GF-D8 (cell line): ENCODE measurements around the gene CHRNB1.
A peak's percentile ranks its signal among the peaks of the same experiment; 100 is the strongest.

Source experiments
- DNase-seq: peaks from one replicate; lab custom pipeline; 2025; lab: John Stamatoyannopoulos, UW

CHRNB1 gene

DNA sequence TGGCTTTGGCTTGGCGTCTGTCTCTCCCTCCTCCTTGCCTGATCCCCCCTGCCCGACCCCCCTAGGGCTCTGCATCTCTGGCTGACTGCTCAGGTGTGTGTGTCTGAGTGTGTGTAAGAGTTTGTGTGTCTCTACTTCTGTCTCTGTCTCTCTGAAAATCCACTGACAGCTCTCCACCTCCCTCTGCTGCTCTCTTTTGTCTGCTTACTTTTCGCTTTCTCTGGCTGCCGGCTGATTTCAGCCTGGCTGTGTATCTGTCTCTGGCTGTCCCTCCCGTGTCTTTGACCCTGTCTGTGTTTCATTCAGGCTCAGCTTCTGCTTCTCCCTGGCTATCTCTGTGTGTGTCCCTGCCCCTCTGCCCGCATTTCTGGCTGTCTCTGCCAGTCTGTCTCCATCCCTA is 28.5 kb upstream of the CHRNB1 start:
- no peak for DNase-seq

DNA sequence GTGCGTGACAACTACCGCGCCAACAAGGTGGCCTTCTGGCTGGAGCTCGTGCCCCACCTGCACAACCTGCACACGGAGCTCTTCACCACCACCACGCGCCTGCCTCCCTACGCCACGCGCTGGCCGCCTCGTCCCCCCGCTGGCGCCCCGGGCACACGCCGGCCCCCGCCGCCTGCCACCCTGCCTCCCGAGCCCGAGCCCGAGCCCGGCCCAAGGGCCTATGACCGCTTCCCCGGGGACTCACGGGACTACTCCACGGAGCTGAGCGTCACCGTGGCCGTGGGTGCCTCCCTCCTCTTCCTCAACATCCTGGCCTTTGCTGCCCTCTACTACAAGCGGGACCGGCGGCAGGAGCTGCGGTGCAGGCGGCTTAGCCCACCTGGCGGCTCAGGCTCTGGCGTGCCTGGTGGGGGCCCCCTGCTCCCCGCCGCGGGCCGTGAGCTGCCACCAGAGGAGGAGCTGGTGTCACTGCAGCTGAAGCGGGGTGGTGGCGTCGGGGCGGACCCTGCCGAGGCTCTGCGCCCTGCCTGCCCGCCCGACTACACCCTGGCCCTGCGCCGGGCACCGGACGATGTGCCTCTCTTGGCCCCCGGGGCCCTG is 27.7 kb upstream of the CHRNB1 start:
- DNase-seq = no peak

DNA sequence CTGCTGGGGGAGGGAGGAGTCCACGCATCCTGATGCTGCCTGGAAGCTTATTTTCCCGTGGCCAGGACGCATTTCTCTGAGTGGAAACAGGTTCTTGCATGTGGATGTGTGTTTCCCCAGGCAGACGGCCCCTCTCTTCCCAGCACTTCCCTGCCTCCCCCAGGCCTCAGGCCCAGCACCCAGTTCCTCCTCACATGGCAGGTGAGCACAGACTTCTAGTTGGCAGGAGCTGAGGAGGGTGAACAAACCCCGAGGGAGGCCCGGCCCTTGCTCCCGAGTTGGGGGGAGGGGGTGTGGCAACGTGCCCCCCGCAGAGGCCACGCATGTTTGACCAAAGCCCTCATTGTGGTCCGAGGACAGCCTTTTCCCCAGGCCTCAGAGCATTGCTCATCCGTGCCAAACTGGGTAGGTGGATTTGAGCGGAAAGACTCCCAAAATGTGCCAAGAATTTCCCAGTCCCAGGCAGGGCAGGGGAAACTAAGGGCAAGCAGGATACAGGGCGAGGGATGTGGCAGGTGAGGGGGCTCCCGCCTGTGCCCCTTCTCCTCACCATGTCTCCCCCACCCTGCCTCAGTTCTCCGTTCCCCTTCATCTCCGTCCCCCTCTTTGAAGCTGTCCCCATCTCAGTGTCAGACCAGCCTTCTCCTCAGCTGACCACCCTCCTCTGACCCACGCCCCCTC is 26.2 kb upstream of the CHRNB1 start:
- no peak for DNase-seq

DNA sequence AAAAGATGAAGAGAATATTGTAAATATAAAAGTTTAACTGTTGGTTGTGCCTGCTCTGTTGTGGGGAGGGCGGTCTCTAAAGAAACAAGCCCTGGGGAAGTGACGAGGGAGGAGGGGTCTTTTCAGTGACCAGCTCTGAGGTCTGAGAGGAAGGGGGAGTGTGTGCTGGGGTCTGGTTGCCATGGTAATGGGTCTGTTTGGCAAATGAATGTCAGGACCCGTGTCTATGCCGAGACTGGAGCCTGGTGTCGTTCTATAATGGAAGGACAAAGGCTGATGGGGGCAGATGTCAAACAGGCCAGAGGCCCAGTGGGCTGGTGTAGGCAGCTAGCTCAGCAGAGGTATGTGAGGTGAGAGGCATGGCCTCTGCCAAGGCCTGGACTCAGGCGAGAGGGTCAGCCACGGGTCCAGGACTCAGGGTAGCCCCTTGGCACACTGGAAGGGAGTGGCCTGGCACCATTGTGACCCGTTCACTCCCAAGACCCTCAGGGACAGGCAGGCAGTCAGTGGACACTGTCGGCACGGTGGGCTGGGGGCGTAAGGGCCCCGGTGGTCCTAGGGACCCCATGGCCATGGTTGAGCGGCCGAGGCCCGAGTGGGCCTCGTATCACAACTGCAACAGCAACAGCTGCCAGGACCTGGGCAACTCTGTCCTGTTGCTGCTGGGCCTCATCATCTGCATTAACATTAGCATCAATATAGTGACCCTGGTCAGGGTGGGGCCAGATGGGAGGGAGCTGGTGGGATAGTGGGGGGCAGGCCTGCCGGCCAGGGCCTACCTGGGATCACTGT is 24.8 kb upstream of the CHRNB1 start, which contains the start of gene SPEM1:
Gene SPEM1, plus strand, starts transcription at position 506 of the 792 bp plus-strand sequence. Its CDS starts 61 bp downstream, at position 567.
- DNase-seq = no peak

DNA sequence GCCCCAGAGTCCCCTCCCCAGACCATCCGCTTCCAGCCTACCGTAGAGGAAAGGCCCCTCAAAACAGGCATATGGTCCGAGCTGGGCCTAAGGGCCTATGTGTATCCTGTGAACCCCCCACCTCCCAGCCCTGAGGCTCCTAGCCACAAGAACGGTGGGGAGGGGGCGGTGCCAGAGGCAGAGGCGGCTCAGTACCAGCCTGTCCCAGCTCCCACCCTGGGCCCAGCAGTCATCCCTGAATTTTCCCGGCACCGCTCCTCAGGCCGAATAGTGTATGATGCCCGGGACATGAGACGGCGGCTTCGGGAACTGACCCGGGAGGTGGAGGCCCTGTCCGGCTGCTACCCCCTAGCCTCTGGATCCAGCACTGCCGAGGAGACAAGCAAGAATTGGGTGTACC is 23.7 kb upstream of the CHRNB1 start:
- DNase-seq = no peak

DNA sequence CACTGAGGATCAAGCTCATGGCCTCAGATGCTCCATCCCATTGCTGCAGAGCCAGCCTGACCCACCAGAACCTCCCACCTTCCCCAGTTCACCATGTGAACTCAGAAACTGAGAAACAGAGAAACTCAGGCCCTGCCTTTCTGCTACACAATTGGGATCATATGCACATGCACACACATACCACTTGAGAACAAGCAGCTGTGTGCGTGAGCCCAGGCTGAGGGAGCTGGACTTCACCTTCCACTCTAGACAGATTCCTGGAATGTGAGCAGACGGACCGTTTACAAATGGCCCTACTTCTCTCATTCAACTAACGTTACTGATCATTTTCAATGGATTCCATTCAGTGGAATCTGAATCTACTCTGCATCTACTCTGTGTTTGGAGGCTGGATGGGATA is 21.2 kb upstream of the CHRNB1 start:
- no peak for DNase-seq

DNA sequence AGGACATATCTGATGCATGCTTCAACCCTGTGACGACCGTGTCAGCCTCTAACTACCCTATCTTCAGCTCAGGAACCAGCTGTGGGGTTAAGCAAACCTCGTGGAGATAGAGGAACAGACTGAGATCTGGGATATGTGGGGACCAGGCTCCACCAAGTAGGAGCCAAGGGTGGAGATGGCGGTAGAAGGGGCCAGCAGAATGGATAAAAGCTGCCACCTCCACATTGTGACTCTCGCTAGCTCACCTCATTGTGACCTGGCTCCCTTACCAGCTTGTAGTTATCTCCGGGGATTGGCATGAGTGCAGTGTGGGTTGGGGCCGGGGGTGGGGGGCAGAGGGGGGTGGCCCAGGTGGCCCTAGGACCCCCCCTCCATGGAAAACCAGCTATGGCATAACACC is 19.5 kb upstream of the CHRNB1 start, which contains the start of gene SPEM2:
Gene SPEM2, plus strand, starts transcription at position 301 of the 400 bp plus-strand sequence. Its CDS starts 73 bp downstream, at position 374.
- no peak for DNase-seq

DNA sequence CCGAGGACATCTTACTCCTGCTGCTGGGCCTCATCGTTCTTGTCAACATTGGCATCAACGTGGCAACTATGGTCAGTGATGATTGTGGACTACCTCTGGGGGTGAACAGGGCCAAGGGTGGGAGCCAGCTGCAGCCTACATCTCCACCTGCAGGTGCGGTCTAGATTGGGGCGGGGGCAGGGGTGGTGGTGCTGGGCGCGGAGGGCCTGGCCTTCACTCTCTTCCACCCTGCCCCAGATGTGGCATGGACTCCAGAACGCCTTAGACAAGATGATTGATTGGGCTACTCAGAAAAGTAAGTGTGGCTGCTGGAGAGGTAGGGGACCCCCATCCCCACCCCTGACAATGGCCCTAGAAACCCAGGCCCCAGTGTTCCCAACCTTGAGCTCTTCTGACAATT is 19.1 kb upstream of the CHRNB1 start:
- no peak for DNase-seq

DNA sequence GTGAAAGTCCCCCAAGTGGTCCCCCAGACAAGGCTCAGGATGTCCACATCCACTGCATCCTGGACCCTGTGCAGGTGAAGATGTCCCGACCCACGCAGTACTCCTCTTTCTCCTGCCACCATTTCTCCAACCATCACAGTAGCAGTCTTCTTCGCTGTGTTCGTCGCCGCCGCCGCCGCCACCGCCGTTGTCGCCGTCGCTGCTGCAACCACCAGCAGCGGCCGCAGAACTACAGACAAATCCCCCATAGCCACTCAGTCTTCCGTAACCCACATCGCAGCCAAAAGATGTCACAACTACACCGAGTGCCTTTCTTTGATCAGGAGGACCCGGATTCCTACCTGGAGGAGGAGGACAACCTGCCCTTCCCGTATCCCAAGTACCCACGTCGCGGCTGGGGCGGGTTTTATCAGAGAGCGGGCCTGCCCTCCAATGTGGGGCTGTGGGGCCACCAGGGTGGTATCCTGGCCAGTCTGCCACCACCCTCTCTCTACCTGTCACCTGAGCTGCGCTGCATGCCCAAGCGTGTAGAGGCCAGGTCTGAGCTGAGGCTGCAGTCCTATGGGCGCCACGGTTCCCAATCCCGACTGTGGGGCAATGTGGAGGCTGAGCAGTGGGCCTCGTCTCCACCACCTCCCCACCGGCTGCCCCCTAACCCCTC is 18.5 kb upstream of the CHRNB1 start:
- DNase-seq = no peak

DNA sequence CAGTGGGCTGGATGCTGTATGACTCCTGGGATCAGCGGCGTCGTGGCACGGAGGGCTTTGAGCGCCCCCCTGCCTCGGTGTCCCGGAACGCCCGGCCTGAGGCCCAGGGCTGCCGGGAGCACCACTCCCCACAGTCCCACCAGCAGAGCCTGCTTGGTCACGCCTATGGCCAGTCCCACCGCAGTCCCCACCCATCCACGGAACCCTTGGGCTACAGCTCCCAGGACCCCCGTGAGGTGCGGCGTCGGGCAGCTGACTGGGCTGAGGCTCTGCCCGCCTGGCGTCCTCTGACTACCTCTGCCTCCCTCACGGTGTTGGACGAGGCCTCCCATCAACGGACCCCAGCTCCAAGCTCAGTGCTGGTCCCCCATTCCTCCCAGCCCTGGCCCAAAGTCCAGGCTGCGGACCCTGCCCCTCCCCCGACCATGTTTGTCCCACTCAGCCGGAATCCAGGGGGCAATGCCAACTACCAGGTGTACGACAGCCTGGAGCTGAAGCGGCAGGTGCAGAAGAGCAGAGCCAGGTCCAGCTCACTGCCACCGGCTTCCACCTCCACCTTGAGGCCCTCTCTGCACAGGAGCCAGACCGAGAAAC is 17.9 kb upstream of the CHRNB1 start:
- no peak for DNase-seq

DNA sequence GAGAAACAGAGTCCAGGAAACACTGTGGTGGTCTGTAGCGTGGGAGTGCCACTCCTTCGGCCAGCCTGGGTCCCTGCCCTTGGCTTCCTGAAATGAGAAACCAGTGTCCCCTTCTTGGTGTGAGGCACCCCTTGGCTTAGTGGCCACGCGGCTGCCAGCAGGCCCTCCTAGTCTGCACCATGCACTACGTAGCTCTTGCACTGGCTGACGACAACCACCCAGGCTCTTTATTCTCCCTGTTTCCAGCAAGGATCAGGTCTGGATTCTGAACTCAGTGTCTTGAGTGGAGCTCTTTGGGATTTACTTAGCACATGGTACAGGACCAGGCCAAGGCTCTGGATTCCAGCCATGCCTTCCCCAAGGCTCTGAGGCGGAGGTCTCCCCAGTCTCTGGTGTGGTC is 17.3 kb upstream of the CHRNB1 start:
- DNase-seq = no peak

DNA sequence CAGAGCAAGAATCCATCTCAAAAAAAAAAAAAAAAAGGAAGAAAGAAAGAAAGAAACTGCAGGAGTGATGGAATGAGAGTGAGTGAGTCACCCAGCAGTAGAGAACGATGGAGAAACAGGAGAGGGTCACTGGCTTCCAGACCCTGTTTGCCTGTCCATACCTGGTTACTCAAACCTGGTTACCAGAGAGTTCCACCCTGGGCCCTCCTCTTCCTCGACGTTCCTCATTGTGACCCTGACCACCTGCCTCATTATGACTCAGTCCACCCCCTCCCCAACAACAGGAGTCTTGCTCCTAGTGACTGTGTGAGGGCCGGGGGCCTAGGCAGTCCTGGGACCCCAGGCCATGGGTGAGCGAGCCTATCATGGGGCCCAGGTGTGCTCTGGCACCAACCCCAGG is 16.3 kb upstream of the CHRNB1 start, which contains the start of gene SPEM3:
Gene SPEM3, plus strand, starts transcription at position 301 of the 400 bp plus-strand sequence. Its CDS starts 46 bp downstream, at position 347.
- DNase-seq = no peak

DNA sequence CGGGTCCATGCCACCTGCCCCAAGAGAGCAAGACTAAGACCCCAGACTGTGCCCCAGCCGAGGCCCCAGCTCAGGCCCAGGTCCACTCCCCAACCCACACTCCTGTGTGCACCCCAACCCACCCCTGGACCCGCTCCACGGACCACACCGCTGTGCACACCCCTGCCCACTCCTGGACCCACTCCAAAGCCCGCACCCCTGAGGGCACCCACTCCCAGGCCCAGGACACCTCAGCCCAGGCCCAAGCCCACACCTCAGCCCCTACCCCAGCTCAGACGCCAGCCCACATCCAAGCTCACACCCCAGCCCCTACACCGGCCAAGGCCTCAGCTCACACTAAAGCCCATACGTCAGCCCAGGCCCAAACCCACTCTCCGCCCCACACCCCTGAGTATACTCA is 15.1 kb upstream of the CHRNB1 start:
- no peak for DNase-seq

DNA sequence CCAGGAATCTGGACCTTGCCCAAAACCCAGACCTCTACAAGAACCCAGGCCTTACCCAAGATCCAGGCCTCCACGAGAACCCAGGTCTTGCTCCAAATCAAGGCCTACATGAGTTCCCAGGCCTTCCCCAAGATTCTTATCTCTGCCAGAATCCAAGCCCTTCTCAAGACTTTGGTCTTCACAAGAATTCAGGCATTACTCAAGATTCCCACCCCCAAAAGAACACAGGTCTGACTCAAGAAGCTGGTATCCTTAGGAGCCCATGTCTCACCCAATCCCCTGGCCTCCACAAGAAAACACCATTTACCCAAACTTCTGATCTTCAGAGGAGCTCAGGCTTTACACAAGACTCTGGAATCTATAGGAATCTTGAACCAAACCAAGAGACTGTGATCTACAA is 13.6 kb upstream of the CHRNB1 start:
- no peak for DNase-seq

DNA sequence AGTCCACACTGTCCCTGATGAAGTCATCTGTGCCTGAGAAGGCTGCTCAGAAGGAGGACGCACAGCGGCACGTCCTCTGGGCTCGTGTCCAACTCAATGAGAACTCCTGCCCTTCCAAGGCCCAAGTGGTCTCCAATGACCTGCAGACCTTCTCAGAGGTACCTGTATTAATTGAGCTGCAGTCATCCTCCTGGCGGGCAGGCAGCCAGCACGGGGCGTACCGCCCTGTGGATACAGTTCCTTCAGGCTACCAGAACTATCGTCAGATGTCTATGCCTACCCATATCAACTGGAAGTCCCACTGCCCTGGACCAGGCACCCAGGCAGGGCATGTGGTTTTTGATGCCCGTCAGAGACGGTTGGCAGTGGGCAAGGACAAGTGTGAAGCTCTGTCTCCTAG is 12.6 kb upstream of the CHRNB1 start:
- no peak for DNase-seq

DNA sequence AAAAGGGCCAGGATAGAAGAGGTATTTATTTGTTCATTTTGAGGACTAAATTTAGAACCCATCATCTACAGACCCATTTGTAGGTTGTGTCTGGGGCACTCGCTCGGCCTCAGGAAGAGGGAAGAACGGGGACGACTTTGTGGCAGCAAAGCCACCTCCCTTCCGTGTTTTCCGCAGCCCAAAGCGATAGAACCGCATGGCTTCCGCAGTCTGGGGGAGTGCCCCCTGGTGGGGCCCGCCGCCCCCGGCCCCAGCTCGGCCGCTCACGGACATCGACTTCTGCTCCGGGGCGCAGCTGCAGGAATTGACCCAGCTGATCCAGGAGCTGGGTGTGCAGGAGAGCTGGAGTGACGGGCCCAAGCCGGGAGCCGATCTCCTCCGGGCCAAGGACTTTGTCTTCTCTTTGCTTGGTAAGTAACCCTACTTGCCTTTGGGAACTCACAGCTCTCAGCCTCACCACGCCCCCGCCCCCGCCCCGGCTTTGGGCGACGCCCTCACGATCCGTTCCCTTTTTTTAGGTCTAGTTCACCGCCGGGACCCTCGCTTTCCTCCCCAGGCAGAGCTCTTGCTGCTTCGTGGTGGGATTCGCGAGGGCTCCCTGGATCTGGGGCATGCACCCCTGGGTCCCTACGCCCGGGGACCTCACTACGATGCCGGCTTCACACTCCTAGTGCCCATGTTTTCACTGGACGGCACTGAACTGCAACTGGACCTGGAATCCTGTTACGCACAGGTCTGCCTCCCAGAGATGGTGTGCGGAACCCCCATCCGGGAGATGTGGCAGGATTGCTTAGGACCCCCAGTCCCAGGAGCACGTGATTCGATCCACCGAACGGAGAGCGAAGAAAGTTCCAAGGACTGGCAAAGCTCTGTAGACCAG is 8.9 kb upstream of the CHRNB1 start:
- DNase-seq = peak; percentile 46

DNA sequence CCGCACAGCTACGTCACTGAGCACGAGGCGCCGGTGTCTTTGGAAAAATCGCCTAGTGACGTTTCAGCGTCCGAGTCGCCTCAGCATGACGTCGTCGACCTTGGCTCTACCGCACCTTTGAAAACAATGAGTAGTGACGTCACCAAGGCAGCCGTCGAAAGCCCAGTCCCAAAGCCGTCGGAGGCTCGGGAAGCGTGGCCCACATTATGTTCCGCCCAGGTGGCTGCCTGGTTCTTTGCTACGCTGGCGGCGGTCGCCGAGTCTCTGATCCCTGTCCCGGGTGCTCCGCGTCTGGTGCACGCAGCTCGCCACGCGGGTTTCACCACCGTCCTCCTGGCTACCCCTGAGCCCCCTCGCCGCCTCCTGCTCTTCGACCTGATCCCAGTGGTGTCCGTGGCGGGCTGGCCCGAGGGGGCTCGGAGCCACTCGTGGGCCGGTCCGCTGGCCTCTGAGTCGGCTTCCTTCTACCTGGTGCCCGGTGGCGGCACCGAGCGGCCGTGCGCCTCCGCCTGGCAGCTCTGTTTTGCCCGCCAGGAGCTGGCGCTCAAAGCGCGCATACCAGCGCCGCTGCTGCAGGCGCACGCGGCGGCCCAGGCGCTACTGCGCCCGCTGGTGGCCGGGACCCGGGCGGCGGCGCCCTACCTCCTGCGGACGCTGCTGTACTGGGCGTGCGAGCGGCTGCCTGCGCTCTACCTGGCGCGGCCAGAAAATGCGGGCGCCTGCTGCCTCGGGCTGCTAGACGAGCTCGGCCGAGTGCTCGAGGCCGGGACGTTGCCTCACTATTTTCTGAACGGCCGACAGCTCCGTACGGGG is 8.1 kb upstream of the CHRNB1 start:
- DNase-seq = peak; percentile 2

DNA sequence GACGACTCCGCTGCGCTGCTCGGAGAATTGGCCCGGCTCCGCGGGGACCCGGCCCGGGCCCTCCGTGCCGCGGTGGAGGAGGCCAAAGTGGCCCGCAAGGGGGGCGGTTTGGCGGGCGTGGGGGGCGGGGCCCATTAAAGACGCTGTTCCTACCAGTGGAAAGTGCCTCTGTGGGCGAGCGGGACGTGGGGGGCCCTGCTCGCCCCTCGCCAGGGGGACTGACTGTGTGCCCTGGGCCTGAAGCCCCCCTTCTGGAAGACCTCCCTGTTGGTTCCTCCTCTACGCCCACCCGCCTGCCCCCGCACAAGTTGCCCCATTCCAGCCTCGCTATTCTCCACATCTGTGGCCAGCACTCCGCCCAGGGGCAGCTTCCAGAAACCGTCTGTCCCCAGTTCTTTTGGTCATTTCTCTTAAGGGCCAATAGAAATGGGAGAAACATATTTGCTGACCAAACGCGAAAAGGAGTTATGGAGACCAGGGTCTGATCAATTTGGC is 7.4 kb upstream of the CHRNB1 start:
- no peak for DNase-seq

DNA sequence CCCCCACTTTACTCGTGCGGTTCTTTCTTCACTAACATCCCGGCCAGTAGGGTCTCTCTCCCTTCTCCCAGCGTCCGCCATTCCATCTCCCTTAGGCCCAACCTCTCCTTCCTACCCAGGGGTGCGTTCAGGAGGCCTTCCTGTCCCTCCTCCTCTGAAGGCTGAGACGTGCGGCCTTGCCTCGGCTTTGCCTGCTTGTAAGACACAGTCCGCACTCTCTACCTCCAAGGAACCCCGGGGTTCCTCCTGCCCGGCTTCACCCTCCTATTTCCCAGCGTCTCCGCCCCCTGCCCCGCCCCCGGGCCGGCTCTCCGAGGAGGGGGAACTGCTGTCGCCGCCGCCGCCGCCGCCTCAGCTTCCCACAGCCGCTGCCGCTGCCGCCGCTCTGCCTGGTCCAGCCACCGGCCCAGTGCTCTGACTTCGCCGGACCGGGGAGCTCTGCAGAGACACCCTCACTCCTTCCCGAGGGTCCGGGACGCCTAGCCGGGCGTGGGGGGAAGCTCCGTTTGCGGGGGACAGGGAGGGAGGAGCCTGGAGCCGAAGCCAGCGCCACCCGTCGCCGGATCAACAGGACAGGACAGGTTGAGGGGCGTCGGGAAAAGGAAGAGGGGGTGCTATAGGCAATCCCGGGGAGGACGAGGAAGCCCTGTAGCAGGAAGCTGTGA is 6.8 kb upstream of the CHRNB1 start:
- no peak for DNase-seq
